HEK293T (cell line): ENCODE results near the gene ZNF396.

Source experiments
- BHLHE40 ChIP-seq: fragments of 450-650 bp; IDR thresholded peaks from 2 replicates; pipeline ENCODE4 v1.6.1; 2016; ENCODE audit warnings: mild to moderate bottlenecking, moderate library complexity, borderline replicate concordance
- ELF4 ChIP-seq: fragments of 450-650 bp; IDR thresholded peaks from 2 replicates; pipeline ENCODE4 v1.6.1; 2017; ENCODE audit warnings: antibody characterized with exemption
- FOXA1 ChIP-seq: fragments of 450-650 bp; IDR thresholded peaks from 2 replicates; pipeline ENCODE4 v1.6.1; 2016; ENCODE audit warnings: mild to moderate bottlenecking
- HDGF ChIP-seq: fragments of 450-650 bp; IDR thresholded peaks from 2 replicates; pipeline ENCODE4 v1.6.1; 2017; ENCODE audit warnings: antibody characterized with exemption, borderline replicate concordance
- L3MBTL2 ChIP-seq: fragments of 450-650 bp; conservative IDR thresholded peaks from 2 replicates; pipeline ENCODE4 v1.6.1; 2016; ENCODE audit warnings: mild to moderate bottlenecking
- LEF1 ChIP-seq: fragments of 450-650 bp; IDR thresholded peaks from 2 replicates; pipeline ENCODE4 v1.6.1; 2017; ENCODE audit warnings: mild to moderate bottlenecking, borderline replicate concordance
- SP1 ChIP-seq: fragments of 450-650 bp; IDR thresholded peaks from 2 replicates; pipeline ENCODE4 v1.6.1; 2017
- SUZ12 ChIP-seq: fragments of 450-650 bp; IDR thresholded peaks from 2 replicates; pipeline ENCODE4 v1.6.1; 2016; ENCODE audit warnings: mild to moderate bottlenecking
- ZNF384 ChIP-seq: fragments of 450-650 bp; IDR thresholded peaks from 2 replicates; pipeline ENCODE4 v1.6.1; 2016

- TF ChIP-seq BHLHE40 (no peak), HDGF (no peak), LEF1 (no peak), SP1 (no peak), ZNF384 (no peak), ELF4 (no peak), FOXA1 (no peak), SUZ12 (no peak), L3MBTL2 (no peak)
Observed at GRCh38 chr18:35424356-35424755, 47.2 kb upstream of the ZNF396 start.
